Body of pancreas (tissue), 4 donors: Measurements from ENCODE around the gene ROBO1. TPM values are rescaled to one million over a fixed set of nuclear protein-coding genes. Genes with fewer than 3 reads are reported as not detected.

Experiments
- ATAC-seq: fragments of 150-250 bp; one replicate; pipeline ENCODE4 v1.9.1; 2016
- DNase-seq, 4 donors: peaks; one replicate each; pipeline ENCODE4 v3.0.0-alpha.2; 2019
- H3K27ac ChIP-seq, 4 donors: fragments of 200-600 bp; sonication (generic); 1 replicate in 3 of 4; 2 replicates in 1 of 4; pipeline versions ENCODE4 v1.5.1 to v1.6.1; 2016 to 2019; ENCODE audit warnings: mild to moderate bottlenecking in 1 of 4, mixed read lengths in 1 of 4, moderate library complexity in 1 of 4
- H3K27me3 ChIP-seq, 2 donors: fragments of 200-600 bp; sonication (generic); one replicate each; pipeline ENCODE4 v1.6.0; 2016; ENCODE audit warnings: mild to moderate bottlenecking in 1 of 2
- H3K36me3 ChIP-seq, 2 donors: fragments of 200-600 bp; sonication (generic); replicated peaks in 1 of 2; 2 replicates each; pipeline ENCODE4 v1.5.1; 2016; ENCODE audit warnings: low read depth in 2 of 2; ENCODE audit not compliant: insufficient read depth in 1 of 2
- H3K4me1 ChIP-seq: fragments of 200-600 bp; sonication (generic); one replicate; pipeline ENCODE4 v1.6.0; 2016
- H3K4me3 ChIP-seq, 2 donors: fragments of 200-600 bp; sonication (generic); 1 replicate in 1 of 2; 2 replicates in 1 of 2; pipeline ENCODE4 v1.5.1; 2016 to 2019
- H3K9me3 ChIP-seq, 3 donors: fragments of 200-600 bp; sonication (generic); 1 replicate in 2 of 3; 2 replicates in 1 of 3; pipeline ENCODE4 v1.5.1; 2016
- POLR2A ChIP-seq, 3 donors: fragments of 450-650 bp; IDR thresholded peaks; one replicate each; pipeline ENCODE4 v1.6.1; 2016; ENCODE audit warnings: antibody characterized with exemption in 3 of 3, mild to moderate bottlenecking in 2 of 3
- WGBS, 2 donors: methylation state at CpG; one replicate each; pipeline ENCODE4 v1.1.5; 2017; 5-methylcytosine and 5-hydroxymethylcytosine counted together
- intact Hi-C: fragments of 100-400 bp; cut with DNase I; formaldehyde crosslinking; loops from one replicate; pipeline ENCODE4 v1.15.1; 2023
- total RNA-seq, 2 donors: library from RNA; depleted of rRNA; stranded (reverse); fragments of >200 nt; gene quantifications; one replicate each; pipeline ENCODE4 v1.1.0, GENCODE V29; 2016
- TF ChIP-seq, protein P1 (sequence below), 7 experiments: fragments of 450-650 bp in 4 of 7; fragments of 200-600 bp in 3 of 7; sonication (generic) in 3 of 7; IDR thresholded peaks; one replicate each; pipeline ENCODE4 v1.5.1; 2016 to 2019; ENCODE audit warnings: antibody characterized with exemption in 7 of 7

Gene ROBO1
- total RNA-seq, 2 donors from 2014 or later, result 3.9 to 9.9 TPM

DNA sequence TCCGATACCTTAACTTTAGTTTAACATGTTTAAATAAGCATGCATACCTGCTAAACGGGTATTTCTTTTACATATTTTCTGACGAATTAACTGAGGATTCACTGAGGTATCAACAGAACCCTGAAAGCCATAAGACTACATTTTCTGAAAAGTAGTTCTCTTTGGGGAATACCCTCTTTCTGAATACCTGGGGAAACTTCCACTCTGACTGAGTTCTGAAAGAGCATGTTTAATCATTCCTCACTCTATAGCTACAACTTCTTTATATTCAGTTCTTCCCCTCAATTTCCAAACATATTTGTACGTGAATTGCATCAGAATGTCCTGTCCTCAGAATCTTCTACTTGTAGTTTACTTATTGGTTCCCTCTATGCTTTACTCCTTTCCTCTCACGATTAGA is 403.0 kb downstream of the ROBO1 start:
- TF ChIP-seq POLR2A (IDR thresholded peaks at IDR 0.05), result no peak
- TF ChIP-seq, protein P1, sequence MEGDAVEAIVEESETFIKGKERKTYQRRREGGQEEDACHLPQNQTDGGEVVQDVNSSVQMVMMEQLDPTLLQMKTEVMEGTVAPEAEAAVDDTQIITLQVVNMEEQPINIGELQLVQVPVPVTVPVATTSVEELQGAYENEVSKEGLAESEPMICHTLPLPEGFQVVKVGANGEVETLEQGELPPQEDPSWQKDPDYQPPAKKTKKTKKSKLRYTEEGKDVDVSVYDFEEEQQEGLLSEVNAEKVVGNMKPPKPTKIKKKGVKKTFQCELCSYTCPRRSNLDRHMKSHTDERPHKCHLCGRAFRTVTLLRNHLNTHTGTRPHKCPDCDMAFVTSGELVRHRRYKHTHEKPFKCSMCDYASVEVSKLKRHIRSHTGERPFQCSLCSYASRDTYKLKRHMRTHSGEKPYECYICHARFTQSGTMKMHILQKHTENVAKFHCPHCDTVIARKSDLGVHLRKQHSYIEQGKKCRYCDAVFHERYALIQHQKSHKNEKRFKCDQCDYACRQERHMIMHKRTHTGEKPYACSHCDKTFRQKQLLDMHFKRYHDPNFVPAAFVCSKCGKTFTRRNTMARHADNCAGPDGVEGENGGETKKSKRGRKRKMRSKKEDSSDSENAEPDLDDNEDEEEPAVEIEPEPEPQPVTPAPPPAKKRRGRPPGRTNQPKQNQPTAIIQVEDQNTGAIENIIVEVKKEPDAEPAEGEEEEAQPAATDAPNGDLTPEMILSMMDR (IDR thresholded peaks at IDR 0.05), result no peak
- H3K4me1 ChIP-seq, result no peaks in the 10 kb centered on the region
- no peaks in the 10 kb centered on the region for H3K36me3 ChIP-seq
- DNase-seq (no peak), ATAC-seq (no peak)
- no peaks in the 10 kb centered on the region for H3K9me3 ChIP-seq
- no peak overlapping the region for H3K27ac ChIP-seq
- intact Hi-C loops, result loop anchor here (10.0 kb wide), 1 partner anchor 700 kb away; no protein-coding TSS in a partner anchor
- no peak overlapping the region for H3K4me3 ChIP-seq
- 47 to 54% methylated on average over 5 of the region's 5 CpGs for WGBS, 2 donors
- peaks cover 0 to 8% of the 10 kb centered on the region in 2 donors for H3K27me3 ChIP-seq

DNA sequence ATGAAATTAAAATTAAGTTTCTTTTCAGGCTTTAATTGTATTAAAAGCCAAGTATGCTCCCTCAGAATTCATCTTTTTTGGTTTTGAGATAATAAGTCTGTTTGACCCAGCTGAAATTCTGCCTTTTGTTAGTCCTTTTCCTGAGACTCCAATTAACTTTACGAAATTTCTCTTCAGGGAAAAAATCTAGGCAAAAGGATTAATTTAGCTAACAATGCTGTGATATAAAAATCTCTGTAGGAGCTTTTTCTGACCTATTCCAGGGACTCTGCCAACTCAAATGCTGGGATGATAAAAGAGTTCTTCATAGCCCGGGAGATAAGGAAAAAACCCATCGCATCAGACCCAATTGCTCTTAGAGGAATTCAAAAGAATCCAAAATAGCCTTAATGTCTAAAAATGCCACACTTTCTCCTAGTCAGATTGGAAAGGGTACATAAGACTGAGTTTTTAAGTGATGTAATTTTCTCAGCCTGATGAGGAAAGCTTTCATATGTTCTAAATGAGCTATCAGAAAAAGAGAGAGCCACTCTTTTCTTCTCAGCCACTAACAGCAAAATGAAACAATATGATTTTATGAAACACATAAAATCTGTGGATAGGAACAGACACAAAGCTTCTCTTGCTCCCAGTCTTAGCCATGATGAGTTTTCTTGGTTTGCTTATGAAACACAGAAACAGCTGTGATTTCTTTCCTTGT is 405.1 kb downstream of the ROBO1 start:
- Histone ChIP-seq H3K4me3 (no peak overlapping the region), H3K9me3 (no peaks in the 10 kb centered on the region), H3K27ac (no peak overlapping the region), H3K36me3 (no peaks in the 10 kb centered on the region), H3K4me1 (no peaks in the 10 kb centered on the region), H3K27me3 (peaks cover 0 to 8% of the 10 kb centered on the region in 2 donors)
- DNase-seq, result no peak
- no peak for ATAC-seq
- WGBS, 2 donors, result 21 to 40% methylated on average over 3 of the region's 3 CpGs
- TF ChIP-seq POLR2A (IDR thresholded peaks at IDR 0.05), result no peak
- intact Hi-C loops, result loop anchor here (10.0 kb wide), 1 partner anchor 698 kb away; no protein-coding TSS in a partner anchor

DNA sequence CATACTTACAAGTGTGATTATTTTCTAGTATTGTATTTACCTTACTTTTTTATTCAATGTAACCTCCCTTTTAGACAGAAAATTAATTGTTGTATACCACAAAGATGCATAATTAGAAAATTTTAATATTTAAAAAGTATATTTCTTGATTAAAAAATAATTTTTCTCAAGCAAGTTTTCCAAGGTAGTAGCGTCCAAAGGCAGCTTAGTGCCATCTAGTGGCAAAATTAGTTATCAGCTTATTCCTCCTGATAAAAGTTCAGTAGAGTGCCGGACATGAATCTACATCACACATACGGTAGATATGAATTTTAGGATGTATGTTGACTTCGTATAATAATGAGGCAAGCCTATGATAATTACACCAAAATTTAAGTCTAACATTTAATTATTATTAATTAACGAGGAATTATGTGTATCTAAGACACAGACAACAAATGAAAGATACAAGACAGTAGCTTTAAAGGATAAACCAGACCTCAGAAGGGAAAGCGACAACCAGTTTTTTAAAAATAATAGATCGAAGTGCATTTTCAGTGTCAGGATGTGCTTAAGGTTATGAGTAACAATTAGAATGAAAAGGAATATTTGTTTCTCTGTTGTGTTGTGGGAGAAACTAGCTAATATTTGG is 405.9 kb downstream of the ROBO1 start:
- Histone ChIP-seq H3K4me3 (no peak overlapping the region), H3K27me3 (peaks cover 0 to 8% of the 10 kb centered on the region in 2 donors), H3K36me3 (no peaks in the 10 kb centered on the region), H3K27ac (no peak overlapping the region), H3K9me3 (no peaks in the 10 kb centered on the region), H3K4me1 (no peaks in the 10 kb centered on the region)
- TF ChIP-seq, protein P1 (IDR thresholded peaks at IDR 0.05), result peak; percentile 42 to 85 (median 55)
- TF ChIP-seq POLR2A (IDR thresholded peaks at IDR 0.05), result no peak
- intact Hi-C loops, result loop anchor here (10.0 kb wide), 1 partner anchor 697 kb away; no protein-coding TSS in a partner anchor
- DNase-seq, result no peak
- ATAC-seq, result peak; percentile 52
- 11% methylated on average over 7 of the region's 7 CpGs for WGBS, 2 donors

DNA sequence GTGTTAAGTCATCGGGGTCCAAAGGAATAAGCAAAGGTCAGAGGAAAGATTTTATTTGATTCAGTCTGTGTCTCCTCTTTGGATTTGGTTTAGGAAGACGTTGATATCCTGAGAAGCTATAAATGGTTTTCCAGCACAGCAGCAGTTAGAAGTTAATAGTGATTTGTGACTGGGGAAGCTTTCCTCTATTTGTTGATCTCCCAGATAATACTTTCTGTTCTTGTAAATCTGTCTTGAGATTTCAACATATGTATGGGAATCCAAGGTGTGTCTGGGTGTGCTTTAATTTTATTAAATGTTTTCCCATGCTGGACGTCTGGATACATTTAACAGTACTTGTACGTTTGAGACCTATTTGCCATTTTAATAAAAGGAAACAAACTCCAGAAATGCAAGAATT is 409.5 kb downstream of the ROBO1 start:
- intact Hi-C loops, result no loop called here
- TF ChIP-seq, protein P1 (IDR thresholded peaks at IDR 0.05), result no peak
- TF ChIP-seq POLR2A (IDR thresholded peaks at IDR 0.05), result no peak
- ATAC-seq, result no peak
- no peak for DNase-seq
- WGBS, 2 donors, result 45 to 48% methylated on average over 4 of the region's 4 CpGs
- Histone ChIP-seq H3K27me3 (peaks cover 0 to 8% of the 10 kb centered on the region in 2 donors), H3K4me3 (no peak overlapping the region), H3K36me3 (no peaks in the 10 kb centered on the region), H3K9me3 (no peaks in the 10 kb centered on the region), H3K4me1 (no peaks in the 10 kb centered on the region), H3K27ac (no peak overlapping the region)

DNA sequence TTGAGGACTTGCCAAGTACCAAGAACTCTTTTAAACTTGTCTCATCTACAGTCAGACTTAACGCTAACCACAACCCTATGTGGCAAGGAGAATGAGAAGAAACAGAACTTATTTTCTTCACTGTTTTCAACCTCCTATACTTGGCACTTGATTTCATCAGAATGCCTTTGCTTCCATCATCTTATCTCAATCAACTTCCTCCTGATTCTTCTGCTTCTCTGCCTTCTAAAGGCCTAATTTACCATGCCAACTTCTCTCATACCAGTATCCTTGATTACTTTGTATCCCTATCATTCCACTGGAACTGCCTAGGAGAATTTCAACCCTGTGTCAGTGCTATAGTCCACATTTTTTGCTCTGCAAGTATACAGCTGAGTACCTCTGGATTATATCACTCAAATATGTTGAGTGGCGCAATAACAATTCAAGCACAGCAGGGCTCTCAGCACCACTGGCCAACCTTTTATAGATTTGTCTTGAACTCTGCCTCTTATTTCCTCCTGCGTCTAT is 413.6 kb downstream of the ROBO1 start:
- Histone ChIP-seq H3K27me3 (no peaks in the 10 kb centered on the region), H3K27ac (no peak overlapping the region), H3K4me3 (no peak overlapping the region), H3K9me3 (no peaks in the 10 kb centered on the region), H3K4me1 (no peaks in the 10 kb centered on the region), H3K36me3 (no peaks in the 10 kb centered on the region)
- no peak for ATAC-seq
- intact Hi-C loops, result no loop called here
- TF ChIP-seq, protein P1 (IDR thresholded peaks at IDR 0.05), result no peak
- no peak for DNase-seq
- WGBS, 2 donors, result 72 to 82% methylated on average over 3 of the region's 3 CpGs
